Neutrophil (primary cell): Measurements from ENCODE around the gene NUDT16.
"Not testable (repeated sequence)": the region's sequence is repeated elsewhere in the genome, so short reads cannot be mapped to it uniquely, and the experiment has no call there.

Experiments
- H3K27ac ChIP-seq: fragments of 200-600 bp; sonication (generic); 2 replicates; pipeline ENCODE4 v1.5.1; 2016; ENCODE audit warnings: mild to moderate bottlenecking, moderate library complexity
- H3K27me3 ChIP-seq: fragments of 200-600 bp; sonication (generic); 2 replicates; pipeline ENCODE4 v1.6.0; 2016; ENCODE audit warnings: mild to moderate bottlenecking
- H3K36me3 ChIP-seq: fragments of 200-600 bp; sonication (generic); 2 replicates; pipeline ENCODE4 v1.5.1; 2017
- H3K4me1 ChIP-seq, 2 experiments: fragments of 200-600 bp in 1 of 2; sonication (generic) in 1 of 2; 1 replicate in 1 of 2; 2 replicates in 1 of 2; pipeline versions ENCODE4 v1.5.1 to v1.6.1; 2013 to 2016; ENCODE audit warnings: low read depth in 1 of 2, low read length in 1 of 2, mild to moderate bottlenecking in 1 of 2, moderate library complexity in 1 of 2; ENCODE audit not compliant: control insufficient read depth in 1 of 2, insufficient read depth in 1 of 2
- H3K4me3 ChIP-seq, 2 experiments: fragments of 200-600 bp in 1 of 2; sonication (generic) in 1 of 2; 1 replicate in 1 of 2; 2 replicates in 1 of 2; pipeline ENCODE4 v1.5.1; 2013 to 2016; ENCODE audit warnings: low read depth in 1 of 2, low read length in 1 of 2, mild to moderate bottlenecking in 1 of 2, moderate library complexity in 1 of 2
- H3K9me3 ChIP-seq: fragments of 200-600 bp; sonication (generic); 2 replicates; pipeline ENCODE4 v1.5.1; 2016
- CTCF ChIP-seq: fragments of 200-600 bp; sonication (generic); IDR thresholded peaks from 2 replicates; pipeline ENCODE4 v1.5.1; 2016; ENCODE audit warnings: antibody characterized with exemption

NUDT16 gene

GRCh38 chr3:131370935-131371687 is 10.5 kb upstream of the NUDT16 start:
- peaks cover 33% of the 10 kb centered on the region for H3K36me3 ChIP-seq
- no peaks in the 10 kb centered on the region for H3K27me3 ChIP-seq
- peaks cover 17 to 19% of the 10 kb centered on the region in 2 experiments for H3K4me1 ChIP-seq
- no peak for TF ChIP-seq CTCF
- H3K4me3 ChIP-seq = peak overlapping the region; percentile 36 to 38
- no peaks in the 10 kb centered on the region for H3K9me3 ChIP-seq
- peak overlapping the region; percentile 82 for H3K27ac ChIP-seq

GRCh38 chr3:131371688-131372066 is 9.9 kb upstream of the NUDT16 start:
- Histone ChIP-seq H3K27me3 (no peaks in the 10 kb centered on the region), H3K27ac (peak overlapping the region; percentile 82), H3K4me3 (peak overlapping the region; percentile 36 to 38), H3K4me1 (peaks cover 17 to 19% of the 10 kb centered on the region in 2 experiments), H3K9me3 (no peaks in the 10 kb centered on the region), H3K36me3 (peaks cover 36% of the 10 kb centered on the region)
- TF ChIP-seq CTCF = no peak

- peaks cover 36% of the 10 kb centered on the region for H3K36me3 ChIP-seq
- H3K27ac ChIP-seq = no peak overlapping the region
- H3K4me1 ChIP-seq = peaks cover 17 to 21% of the 10 kb centered on the region in 2 experiments
- no peaks in the 10 kb centered on the region for H3K9me3 ChIP-seq
- no peaks in the 10 kb centered on the region for H3K27me3 ChIP-seq
- no peak overlapping the region for H3K4me3 ChIP-seq
- TF ChIP-seq CTCF = no peak
Observed at GRCh38 chr3:131374741-131375140, 6.8 kb upstream of the NUDT16 start.

- Histone ChIP-seq H3K27ac (peak overlapping the region; percentile 89), H3K4me1 (peaks cover 30 to 33% of the 10 kb centered on the region in 2 experiments), H3K4me3 (peak overlapping the region; percentile 89 to 90), H3K36me3 (peaks cover 13% of the 10 kb centered on the region)
- H3K27me3 ChIP-seq, H3K9me3 ChIP-seq: not testable (repeated sequence)
Observed at GRCh38 chr3:131380821-131381444, 641 bp upstream of the NUDT16 start.

DNA sequence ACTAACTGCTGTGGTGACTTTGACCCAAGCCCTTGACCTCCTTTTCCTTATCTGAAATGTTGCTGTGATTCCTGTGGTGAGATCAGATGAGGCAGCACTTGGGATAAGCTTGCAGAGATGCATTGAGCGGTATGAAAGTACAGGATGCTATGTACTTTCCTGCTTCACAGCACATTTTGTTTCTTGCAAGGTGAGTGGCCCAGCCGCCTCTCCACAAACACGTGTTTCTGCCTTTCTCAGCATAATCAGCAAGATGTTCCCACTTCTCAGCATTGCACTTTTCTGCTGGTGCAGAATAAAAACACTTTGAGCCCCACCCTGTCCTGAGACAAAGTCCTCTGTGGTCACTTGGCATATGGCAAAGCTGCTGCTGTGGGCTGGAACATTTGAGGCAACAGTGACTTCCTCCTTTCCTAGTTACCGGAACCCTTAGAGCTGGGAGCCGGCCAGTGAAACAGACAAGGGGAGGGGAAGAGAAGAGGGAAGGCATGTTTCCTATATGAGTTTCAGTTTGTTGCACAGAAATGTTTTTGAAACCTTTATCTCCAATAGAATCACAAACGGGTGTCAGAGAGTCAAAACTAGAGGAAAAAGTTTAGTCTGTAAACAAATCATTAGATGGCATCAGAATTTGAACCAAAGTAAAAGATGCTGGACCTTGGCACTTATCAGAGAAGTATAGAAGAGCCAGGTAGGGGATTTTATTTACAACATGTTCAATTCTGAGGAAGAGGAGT is 5.0 kb downstream of the NUDT16 start:
- no peaks in the 10 kb centered on the region for H3K9me3 ChIP-seq
- TF ChIP-seq CTCF = no peak
- H3K27me3 ChIP-seq = no peaks in the 10 kb centered on the region
- H3K4me3 ChIP-seq = peak overlapping the region; percentile 36 to 52
- H3K4me1 ChIP-seq = peaks cover 44 to 46% of the 10 kb centered on the region in 2 experiments
- H3K27ac ChIP-seq = peak overlapping the region; percentile 80
- peaks cover 8% of the 10 kb centered on the region for H3K36me3 ChIP-seq
